Tibial nerve (tissue), 4 donors: Measurements from ENCODE around the gene SRPK1.
"Not testable (repeated sequence)": the region's sequence is repeated elsewhere in the genome, so short reads cannot be mapped to it uniquely, and the experiment has no call there.

Source experiments
- EP300 ChIP-seq, 2 donors: sonication (generic); formaldehyde crosslinking; IDR thresholded peaks; one replicate each; pipeline ENCODE4 v1.6.1; 2017; ENCODE audit warnings: antibody characterized with exemption in 2 of 2, mild to moderate bottlenecking in 1 of 2
- POLR2A ChIP-seq, 2 donors: fragments of 450-650 bp; IDR thresholded peaks; one replicate each; pipeline ENCODE4 v1.6.1; 2017; ENCODE audit warnings: antibody characterized with exemption in 2 of 2, mild to moderate bottlenecking in 2 of 2, moderate library complexity in 2 of 2
- TF ChIP-seq, protein P1 (sequence below), 5 experiments: fragments of 200-600 bp in 3 of 5; fragments of 450-650 bp in 2 of 5; sonication (generic) in 3 of 5; IDR thresholded peaks; one replicate each; pipeline ENCODE4 v1.5.1; 2016 to 2019; ENCODE audit warnings: antibody characterized with exemption in 5 of 5, mild to moderate bottlenecking in 3 of 5, moderate library complexity in 2 of 5

DNA sequence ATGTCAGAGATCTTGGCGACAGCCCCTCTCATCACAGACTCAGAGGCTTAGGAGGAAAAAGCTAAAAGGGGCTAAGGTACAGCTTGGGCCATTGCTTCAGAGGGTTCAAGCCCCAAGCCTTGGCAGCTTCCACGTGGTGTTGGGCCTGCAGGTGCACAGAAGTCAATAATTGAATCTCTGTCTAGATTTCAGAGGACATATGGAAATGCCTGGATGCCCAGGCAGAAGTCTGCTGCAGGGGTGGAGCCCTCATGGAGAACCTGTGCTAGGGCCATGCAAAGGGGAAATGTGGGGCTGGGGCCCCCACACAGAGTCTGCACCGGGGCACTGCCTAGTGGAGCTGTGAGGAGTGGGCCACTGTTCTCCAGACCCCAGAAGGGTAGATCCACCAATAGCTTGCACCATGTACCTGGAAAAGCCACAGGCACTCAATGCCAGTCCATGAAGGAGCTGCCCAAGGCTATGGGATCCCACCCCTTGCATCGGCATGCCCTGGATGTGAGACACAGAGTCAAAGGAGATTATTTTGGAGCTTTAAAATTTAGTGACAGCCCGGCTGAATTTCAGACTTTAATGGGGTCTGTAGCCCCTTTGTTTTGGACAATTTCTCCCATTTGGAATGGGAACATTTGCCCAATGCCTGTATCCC lies 12.0 kb downstream of the SRPK1 start:
- TF ChIP-seq, protein P1, sequence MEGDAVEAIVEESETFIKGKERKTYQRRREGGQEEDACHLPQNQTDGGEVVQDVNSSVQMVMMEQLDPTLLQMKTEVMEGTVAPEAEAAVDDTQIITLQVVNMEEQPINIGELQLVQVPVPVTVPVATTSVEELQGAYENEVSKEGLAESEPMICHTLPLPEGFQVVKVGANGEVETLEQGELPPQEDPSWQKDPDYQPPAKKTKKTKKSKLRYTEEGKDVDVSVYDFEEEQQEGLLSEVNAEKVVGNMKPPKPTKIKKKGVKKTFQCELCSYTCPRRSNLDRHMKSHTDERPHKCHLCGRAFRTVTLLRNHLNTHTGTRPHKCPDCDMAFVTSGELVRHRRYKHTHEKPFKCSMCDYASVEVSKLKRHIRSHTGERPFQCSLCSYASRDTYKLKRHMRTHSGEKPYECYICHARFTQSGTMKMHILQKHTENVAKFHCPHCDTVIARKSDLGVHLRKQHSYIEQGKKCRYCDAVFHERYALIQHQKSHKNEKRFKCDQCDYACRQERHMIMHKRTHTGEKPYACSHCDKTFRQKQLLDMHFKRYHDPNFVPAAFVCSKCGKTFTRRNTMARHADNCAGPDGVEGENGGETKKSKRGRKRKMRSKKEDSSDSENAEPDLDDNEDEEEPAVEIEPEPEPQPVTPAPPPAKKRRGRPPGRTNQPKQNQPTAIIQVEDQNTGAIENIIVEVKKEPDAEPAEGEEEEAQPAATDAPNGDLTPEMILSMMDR (IDR thresholded peaks at IDR 0.05) = not testable (repeated sequence)
- TF ChIP-seq POLR2A, EP300 (IDR thresholded peaks at IDR 0.05): not testable (repeated sequence)
